GM19099 (cell line): Measurements from ENCODE around the gene BCL6B.

Experiments
- POLR2A ChIP-seq: IDR thresholded peaks from 3 replicates; pipeline ENCODE4 v1.6.1; 2011; ENCODE audit warnings: low read depth; ENCODE audit not compliant: insufficient read length; ENCODE audit errors: extremely low read depth

Gene BCL6B, protein sequence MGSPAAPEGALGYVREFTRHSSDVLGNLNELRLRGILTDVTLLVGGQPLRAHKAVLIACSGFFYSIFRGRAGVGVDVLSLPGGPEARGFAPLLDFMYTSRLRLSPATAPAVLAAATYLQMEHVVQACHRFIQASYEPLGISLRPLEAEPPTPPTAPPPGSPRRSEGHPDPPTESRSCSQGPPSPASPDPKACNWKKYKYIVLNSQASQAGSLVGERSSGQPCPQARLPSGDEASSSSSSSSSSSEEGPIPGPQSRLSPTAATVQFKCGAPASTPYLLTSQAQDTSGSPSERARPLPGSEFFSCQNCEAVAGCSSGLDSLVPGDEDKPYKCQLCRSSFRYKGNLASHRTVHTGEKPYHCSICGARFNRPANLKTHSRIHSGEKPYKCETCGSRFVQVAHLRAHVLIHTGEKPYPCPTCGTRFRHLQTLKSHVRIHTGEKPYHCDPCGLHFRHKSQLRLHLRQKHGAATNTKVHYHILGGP

DNA sequence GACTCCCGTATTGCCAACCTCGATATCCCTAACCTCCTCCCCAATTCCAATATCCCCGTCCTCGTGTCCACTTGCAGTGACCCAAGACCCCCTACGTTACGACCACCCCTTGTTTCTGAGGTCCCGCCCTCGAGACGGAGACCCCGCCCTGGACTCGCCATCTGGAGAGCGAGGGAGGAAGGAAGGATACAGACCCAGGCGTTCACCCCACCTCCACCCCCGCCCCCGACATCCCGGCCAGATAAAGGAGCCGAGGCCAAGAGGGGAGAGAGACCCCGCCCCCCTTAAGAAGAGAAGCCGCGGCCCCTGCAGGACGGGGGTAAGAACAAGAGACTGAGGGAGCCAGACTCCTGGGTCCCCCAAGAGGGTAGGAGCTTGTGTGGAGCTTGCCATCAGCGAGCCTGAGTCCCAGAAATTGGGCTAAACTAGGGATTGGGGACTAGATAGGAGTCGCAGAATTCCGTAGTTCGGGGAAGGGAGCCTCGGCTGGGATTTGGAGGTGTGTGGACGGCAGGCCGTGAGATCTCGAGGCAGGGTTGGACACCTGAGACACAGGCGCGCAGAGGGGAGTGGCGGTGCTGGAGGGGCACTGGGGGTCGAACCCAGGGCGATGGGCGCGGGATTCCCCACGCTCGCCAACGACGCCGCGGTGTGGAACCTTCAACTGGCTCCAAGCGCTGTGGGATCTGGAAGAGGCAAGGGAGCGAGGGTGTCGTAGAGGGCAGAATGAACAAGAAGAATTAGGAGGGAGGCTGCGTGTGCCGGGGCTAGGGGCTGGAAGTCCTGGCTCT, at the start of gene BCL6B:
Gene BCL6B, plus strand, starts transcription at position 270 of the 791 bp plus-strand sequence. CDS start 622 bp downstream, outside the sequence.
- no peak for TF ChIP-seq POLR2A

DNA sequence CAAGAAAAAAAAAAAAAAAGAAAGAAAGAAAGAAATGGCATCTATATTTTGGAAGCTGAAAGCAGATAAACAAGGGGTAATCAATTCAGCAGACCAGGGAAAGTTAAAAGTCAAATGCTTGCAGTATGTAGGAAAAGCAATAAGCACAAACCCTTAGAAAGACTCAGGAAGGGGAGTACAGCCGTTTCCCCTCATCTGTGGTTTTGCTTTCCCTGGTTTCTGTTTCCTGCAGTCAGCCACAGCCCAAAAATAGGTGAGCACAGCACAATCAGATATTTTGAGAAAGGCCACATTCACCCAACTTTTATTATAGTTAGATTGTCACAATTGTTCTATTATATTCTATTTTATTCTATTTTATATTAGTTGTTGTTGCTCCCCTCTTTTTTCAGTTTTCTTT, 41.4 kb upstream of the BCL6B start:
- TF ChIP-seq POLR2A: no peak

DNA sequence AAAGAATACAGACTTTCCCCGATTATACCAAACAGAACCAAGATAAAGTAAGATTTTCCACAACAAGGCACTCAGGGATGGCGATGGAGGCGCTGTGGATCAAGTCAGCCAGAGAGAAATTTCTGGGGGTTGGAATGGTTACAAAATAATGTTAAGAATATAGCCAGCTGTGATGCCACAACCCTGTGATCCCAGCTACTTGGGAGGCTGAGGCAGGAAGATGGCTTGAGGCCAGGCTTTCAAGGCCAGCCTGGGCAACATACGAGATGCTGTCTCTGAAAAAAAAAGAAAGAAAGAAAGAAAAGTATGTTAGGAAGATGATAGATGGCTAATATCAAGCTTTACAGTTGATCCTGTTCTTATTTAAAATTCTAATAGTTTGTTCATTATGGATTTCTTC, 37.6 kb upstream of the BCL6B start:
- TF ChIP-seq POLR2A: no peak

DNA sequence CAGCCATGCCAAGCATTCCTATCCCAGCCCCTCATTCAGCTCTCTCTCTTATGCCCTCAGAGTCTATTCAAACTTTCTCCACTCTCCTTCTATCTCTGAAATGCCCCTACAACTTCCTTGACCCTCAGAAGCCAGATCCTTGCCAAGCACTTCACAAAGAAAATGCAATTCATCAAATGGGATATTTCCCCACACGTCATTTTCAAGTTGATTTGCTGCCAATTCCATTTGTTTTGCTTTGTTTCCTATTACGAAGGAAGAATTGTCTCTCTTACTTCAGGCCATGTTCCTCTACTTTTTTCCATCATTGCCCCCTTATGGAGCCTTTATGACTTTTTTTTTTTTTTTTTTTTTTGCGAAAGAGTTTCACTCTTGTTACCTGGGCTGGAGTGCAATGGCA, 36.2 kb upstream of the BCL6B start:
- no peak for TF ChIP-seq POLR2A

DNA sequence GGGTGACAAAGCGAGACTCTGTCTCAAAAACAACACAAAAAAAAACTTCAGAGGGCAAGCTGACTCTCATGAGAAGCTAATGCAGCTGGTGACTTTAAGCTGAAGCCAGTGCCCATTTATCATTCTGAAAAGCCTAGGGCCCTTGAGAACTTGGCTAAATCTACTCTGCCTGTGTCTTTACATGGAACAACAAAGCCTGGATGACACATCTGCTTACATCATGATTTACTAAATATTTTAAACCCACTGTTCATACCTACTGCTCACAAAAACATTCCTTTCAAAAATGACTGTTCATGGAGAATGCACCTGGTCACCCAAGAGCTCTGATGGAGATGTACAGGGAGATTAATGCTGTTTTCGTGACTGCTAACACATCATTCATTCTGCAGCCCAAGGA, 33.1 kb upstream of the BCL6B start:
- TF ChIP-seq POLR2A: no peak

DNA sequence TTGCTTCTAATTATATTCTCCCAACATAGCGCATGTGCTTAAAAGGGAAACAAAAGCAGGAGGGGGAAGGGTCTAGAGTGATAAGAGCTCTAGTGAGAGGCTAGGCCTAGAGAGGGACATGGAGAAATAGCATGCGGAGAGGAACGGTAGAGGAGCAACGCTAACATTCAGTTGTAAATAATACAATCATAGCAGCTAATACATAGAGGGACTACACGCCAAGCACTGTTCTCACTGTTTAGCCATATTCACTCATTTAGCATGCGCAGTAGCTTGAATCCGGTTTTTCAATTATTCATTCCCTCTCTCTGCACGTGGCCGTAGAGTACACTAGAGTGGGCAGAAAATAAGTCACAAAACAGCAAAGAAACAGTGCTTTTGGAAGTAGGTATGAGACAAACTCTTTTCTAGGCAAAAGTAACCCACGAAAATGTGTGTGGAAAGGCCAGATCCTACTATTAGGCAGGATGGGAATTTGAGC, 28.7 kb upstream of the BCL6B start:
- TF ChIP-seq POLR2A: no peak

DNA sequence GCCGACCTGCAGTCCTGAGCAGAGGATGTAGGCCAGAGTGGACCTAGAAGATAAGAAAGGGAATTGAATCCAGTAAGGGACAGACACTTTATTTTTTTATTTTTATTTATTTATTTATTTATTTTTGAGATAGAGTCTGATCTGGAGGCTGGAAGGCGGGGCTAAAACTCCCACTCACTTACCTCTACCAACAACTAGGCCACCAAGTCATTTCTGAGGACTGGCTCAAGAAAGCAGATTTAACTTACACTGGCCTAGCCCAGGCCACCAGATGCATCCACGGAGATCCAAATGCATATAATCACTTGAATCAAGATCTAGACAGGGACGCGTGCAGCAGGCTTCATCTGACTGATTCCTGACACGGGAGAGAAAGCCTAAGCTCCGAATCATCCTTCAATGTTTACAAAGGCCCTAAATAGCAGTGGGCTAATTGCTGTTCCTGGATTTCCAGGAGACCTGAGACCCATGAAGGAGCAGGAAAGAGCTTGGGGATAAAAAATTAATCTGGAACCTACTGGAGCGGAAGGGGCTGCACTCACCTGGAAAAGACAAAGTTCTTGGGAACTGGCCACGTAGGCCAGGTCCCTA, 28.1 kb upstream of the BCL6B start:
- TF ChIP-seq POLR2A: no peak

DNA sequence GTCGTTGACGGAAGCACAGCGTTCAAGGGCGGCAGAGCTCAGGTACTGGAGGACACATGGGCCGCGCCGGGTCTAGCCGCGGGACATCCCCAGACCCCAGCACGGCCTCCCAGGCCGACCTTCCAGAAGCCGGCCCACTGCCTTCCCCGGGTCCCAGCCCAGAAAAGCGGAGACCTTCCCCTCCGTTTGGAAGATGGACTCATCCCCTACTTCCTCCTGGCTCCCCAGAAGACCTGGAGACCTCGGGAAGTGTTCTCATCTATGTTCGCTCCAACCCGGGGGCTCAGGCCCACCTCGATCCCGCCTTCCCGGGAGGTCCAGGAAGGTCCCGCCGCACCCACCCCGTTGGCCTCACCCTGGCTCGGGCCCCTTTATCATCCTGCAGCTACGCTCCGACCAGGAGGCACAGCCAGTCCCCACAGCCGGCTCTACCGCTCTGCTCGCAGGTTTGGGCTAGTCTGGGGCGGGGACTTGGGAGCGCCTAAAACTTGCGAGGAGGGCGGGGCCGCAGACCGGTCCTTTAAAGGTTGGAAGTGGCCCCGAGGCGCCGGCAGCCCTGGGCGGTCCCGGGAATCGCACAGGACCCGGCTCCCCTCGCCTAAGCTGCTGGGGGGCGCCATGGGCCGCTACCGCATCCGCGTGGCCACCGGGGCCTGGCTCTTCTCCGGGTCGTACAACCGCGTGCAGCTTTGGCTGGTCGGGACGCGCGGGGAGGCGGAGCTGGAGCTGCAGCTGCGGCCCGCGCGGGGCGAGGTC, 27.2 kb upstream of the BCL6B start, which contains the start of gene ALOX12:
Gene ALOX12, plus strand, starts transcription at position 550 of the 756 bp plus-strand sequence. Its CDS starts 69 bp downstream, at position 619.
- no peak for TF ChIP-seq POLR2A

DNA sequence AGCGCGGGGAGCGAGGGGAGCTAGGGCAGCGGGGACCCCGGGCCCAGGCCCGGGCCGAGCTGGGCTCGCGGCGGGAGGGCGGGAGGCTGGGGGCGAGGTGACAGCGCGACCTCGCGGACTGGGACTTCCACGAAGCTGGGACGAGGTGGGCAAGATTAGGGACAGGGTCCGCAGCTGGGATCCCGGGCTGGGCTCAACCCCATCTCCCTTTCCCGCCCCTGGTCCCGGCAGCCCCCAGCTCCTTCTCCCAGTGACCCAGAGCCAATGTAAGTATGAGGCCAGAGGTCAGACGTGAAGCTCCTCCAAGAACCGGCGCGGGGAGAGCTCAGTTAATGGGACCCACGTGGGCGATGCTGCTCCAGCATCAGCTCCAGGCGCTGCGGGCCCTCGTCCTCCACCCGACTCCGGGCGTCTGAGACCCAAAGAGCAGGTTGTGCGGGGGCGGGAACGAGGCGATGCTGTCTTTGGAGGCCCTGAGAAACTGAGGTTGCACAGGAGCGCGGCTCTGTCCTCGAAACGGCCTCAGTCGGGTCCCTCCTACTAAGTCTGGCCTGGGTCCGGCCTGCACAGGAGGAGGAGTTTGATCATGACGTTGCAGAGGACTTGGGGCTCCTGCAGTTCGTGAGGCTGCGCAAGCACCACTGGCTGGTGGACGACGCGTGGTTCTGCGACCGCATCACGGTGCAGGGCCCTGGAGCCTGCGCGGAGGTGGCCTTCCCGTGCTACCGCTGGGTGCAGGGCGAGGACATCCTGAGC, 26.4 kb upstream of the BCL6B start:
- no peak for TF ChIP-seq POLR2A

DNA sequence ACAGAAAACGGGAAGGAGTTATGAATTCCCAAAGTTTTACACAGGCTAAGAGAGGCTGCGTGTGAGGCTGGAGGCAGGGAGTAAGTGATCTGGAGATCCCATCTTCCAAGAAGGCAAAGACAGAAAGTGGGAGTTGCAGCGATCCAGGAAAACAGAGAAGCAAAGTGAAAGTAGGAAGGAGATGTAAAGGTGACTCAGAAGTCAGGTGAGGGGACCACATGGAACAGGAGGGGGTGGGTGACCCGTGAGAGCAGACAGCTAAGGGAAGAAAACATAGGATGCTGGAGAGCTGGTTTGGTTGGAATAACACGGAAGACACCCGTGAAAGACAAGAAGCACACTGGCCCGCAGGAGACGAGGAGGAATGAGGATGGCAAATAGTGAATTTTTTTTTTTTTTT, 25.7 kb upstream of the BCL6B start:
- no peak for TF ChIP-seq POLR2A

DNA sequence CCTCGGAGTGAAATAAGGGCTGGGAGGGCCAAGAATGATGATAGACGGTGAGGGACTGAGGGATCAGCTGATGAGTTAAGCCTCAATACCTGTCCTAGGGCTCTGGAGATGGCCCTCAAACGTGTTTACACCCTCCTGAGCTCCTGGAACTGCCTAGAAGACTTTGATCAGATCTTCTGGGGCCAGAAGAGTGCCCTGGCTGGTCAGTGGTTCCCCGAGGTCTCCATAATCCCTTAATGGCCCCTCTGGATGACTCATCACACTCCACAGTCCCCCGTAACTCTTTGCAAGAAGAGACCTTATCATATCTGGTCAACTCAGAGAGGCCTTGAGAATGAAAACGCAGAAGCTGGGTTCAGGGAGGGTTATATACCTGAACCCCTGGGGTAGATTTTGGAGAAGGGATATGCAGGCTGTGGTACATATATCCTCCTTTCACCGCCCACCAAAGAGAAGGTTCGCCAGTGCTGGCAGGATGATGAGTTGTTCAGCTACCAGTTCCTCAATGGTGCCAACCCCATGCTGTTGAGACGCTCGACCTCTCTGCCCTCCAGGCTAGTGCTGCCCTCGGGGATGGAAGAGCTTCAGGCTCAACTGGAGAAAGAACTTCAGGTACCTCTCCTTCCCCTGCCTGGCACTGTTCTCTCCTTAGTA, 23.9 kb upstream of the BCL6B start:
- TF ChIP-seq POLR2A: no peak

DNA sequence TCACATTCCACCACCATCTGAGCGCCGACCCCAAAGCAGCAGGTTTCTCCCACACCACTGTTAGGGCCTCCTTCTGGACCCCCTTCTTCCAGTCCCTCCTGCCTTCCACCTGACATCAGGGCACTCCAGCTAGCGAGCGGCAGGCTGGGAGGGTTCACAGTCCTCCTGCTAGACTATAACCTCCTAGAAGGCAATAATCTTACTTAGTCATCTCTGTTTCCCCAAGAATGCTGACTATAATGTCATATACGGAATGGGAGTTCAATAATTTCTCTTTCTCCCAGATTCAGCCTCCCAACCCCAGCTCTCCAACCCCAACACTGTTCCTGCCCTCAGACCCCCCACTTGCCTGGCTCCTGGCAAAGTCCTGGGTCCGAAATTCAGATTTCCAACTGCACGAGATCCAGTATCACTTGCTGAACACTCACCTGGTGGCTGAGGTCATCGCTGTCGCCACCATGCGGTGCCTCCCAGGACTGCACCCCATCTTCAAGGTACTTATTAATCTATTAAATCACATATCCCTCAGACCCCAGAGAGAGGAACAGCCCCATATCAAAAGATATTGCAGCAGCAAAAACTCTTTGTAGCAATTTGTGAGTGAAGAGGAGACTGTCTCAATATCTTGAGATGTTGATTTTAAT, 21.4 kb upstream of the BCL6B start:
- TF ChIP-seq POLR2A: no peak
